ENCODE measurements around the gene CHST12.

CHST12 gene

DNA sequence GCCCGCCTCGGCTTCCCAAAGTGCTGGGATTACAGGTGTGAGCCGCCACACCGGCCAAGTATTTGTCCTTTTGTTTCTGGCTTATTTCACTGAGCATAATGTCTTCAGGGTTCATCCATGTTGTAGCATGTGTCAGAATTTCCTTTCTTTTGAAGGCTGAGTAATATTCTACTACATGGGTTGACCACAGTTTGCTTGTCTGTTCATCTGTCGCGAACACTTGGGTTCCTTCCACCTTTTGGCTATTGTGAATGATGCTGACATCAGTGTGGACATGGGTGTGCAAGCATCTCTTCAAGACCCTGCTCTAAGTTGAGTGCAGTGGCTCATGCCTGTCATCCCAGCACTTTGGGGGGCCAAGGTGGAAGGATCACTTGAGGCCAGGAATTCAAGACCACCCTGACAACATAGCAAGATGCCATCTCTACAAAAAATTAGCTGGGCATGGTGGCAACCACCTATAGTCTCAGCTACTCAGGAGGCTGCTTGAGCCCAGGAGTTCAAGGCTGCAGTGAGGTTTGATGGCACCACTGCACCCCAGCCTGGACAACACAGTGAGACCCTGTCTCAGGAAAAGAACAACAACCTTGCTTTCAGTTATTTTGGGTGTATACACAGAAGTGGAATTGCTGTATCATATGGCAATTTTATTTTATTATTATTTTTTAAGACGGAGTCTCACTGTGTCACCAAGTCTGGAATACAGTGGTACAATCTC is 17.0 kb downstream of the CHST12 start:
- H3K27ac Mint-ChIP-seq = no peak overlapping the region
- intact Hi-C loops (cut with micrococcal nuclease) = loop anchor here (10.0 kb wide), 1 partner anchor 46 kb away; no protein-coding TSS in a partner anchor
- no peaks in the 10 kb centered on the region for H3K27me3 Mint-ChIP-seq
- H3K4me1 Mint-ChIP-seq (ENCODE audit: low read depth) = peaks cover 18% of the 10 kb centered on the region
- no peaks in the 10 kb centered on the region for H3K9me3 Mint-ChIP-seq
- peaks cover 22% of the 10 kb centered on the region for H3K36me3 Mint-ChIP-seq (ENCODE audit: low read depth)
- no peak overlapping the region for H3K4me3 Mint-ChIP-seq

GRCh38 chr7:2421943-2422310 is 18.5 kb downstream of the CHST12 start:
- H3K4me1 Mint-ChIP-seq (ENCODE audit: low read depth) = peaks cover 7% of the 10 kb centered on the region
- no peak overlapping the region for H3K27ac Mint-ChIP-seq

DNA sequence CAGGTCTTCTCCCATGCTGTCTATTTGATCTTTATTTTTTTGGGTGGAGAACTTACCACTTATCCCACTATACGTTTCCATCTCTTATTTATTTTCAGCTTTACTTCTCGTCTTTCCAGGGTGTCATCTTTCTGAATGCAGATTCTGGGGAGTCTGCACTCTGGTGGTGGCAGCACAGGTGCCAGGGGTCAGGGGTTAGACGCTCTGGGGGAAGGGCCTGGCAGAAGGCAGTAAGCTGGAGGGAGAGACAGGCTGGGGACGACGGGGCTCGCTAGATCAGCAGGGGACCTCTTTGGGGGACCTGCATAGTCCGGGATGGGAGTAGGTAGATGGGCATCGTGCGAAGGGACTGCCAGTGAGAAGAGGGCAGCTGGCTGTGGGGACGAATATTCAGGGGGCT is 22.3 kb downstream of the CHST12 start:
- Mint-ChIP-seq H3K4me3 (no peak overlapping the region), H3K27ac (no peak overlapping the region), H3K9me3 (peaks cover 3% of the 10 kb centered on the region), H3K36me3 (ENCODE audit: low read depth) (peaks cover 27% of the 10 kb centered on the region), H3K4me1 (ENCODE audit: low read depth) (peaks cover 24% of the 10 kb centered on the region), H3K27me3 (no peaks in the 10 kb centered on the region)
- intact Hi-C loops (cut with micrococcal nuclease) = loop anchor here (10.0 kb wide), 1 partner anchor 51 kb away; no protein-coding TSS in a partner anchor

More at GRCh38 chr7:2421943-2422310, 18.5 kb downstream of the CHST12 start:
- peaks cover 22% of the 10 kb centered on the region for H3K36me3 Mint-ChIP-seq (ENCODE audit: low read depth)
- no peaks in the 10 kb centered on the region for H3K9me3 Mint-ChIP-seq
- no peaks in the 10 kb centered on the region for H3K27me3 Mint-ChIP-seq
- intact Hi-C loops (cut with micrococcal nuclease) = loop anchor here (10.0 kb wide), 1 partner anchor 47 kb away; no protein-coding TSS in a partner anchor
- no peak overlapping the region for H3K4me3 Mint-ChIP-seq

DNA sequence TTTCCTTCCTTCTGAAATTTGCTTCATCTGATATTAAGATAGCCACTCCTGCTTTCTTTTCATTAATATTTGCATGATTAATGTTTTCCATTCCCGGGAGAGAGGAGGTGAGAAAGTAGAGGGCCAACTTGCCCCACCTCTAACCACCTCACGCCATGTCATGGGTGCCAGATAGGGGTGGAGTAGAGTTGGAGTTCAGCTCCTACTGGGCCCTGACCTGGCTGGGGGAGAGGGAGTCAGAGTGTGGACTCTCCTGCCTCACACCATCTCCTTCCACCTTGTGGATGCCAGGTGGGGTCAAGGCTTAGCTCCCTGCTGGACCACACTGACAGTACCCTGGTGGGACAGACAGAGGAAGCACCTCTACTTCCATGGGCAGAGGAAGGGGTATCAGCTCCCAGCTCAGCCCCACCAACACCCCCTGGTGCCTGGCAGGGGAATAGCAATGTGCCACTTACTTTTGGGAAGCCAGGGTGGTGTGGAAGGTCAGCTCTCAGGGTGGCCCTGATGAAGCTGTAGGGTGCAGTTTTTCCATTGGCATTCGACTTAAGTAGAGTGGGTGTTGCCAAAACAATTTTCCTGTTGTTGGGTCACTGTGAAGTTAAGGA is 28.0 kb downstream of the CHST12 start:
- intact Hi-C loops (cut with micrococcal nuclease) = no loop called here
- H3K4me1 Mint-ChIP-seq (ENCODE audit: low read depth) = peaks cover 17% of the 10 kb centered on the region
- peaks cover 10% of the 10 kb centered on the region for H3K9me3 Mint-ChIP-seq
- no peaks in the 10 kb centered on the region for H3K27me3 Mint-ChIP-seq
- no peak overlapping the region for H3K4me3 Mint-ChIP-seq
- H3K27ac Mint-ChIP-seq = no peak overlapping the region
- H3K36me3 Mint-ChIP-seq (ENCODE audit: low read depth) = peaks cover 60% of the 10 kb centered on the region

- intact Hi-C loops (cut with micrococcal nuclease) = no loop called here
- Mint-ChIP-seq H3K27me3 (no peaks in the 10 kb centered on the region), H3K36me3 (ENCODE audit: low read depth) (peaks cover 78% of the 10 kb centered on the region), H3K4me1 (ENCODE audit: low read depth) (peaks cover 17% of the 10 kb centered on the region), H3K9me3 (peaks cover 10% of the 10 kb centered on the region), H3K4me3 (no peak overlapping the region), H3K27ac (no peak overlapping the region)
Observed at GRCh38 chr7:2432910-2433712, 29.7 kb downstream of the CHST12 start.

DNA sequence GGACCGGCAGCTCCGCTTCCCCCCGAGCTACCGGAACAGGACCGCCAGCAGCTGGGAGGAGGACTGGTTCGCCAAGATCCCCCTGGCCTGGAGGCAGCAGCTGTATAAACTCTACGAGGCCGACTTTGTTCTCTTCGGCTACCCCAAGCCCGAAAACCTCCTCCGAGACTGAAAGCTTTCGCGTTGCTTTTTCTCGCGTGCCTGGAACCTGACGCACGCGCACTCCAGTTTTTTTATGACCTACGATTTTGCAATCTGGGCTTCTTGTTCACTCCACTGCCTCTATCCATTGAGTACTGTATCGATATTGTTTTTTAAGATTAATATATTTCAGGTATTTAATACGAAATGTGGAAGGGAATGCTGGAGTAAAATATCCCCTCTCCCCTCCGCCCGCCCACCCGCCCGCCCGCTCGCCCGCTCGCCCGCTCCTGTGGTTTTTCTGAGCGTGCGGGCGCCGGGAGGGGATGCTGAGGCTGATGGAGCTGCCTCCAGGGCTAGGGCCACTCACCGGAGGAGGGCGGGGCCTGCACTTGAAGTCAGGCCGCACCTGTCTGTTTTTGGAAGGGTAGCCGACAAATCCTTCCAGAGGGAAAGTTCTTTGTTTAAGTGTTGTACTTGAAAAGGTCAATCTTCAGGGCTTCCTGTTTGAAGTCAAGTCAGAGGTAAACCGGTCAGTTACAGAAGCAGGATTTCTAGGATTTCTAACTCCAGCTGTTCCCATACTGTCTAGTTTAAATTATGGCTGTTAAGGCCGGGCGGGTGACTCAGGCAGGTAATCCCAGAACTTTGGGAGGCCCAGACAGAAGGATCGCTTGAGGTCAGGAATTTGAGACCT is 30.5 kb downstream of the CHST12 start:
- Mint-ChIP-seq H3K4me1 (ENCODE audit: low read depth) (peaks cover 9% of the 10 kb centered on the region), H3K9me3 (peaks cover 10% of the 10 kb centered on the region), H3K27me3 (no peaks in the 10 kb centered on the region), H3K36me3 (ENCODE audit: low read depth) (peaks cover 86% of the 10 kb centered on the region), H3K4me3 (no peak overlapping the region), H3K27ac (no peak overlapping the region)
- intact Hi-C loops (cut with micrococcal nuclease) = no loop called here

- intact Hi-C loops (cut with micrococcal nuclease) = no loop called here
- H3K9me3 Mint-ChIP-seq = peaks cover 10% of the 10 kb centered on the region
- no peak overlapping the region for H3K4me3 Mint-ChIP-seq
- peaks cover 3% of the 10 kb centered on the region for H3K4me1 Mint-ChIP-seq (ENCODE audit: low read depth)
- no peak overlapping the region for H3K27ac Mint-ChIP-seq
- no peaks in the 10 kb centered on the region for H3K27me3 Mint-ChIP-seq
- H3K36me3 Mint-ChIP-seq (ENCODE audit: low read depth) = peaks cover 94% of the 10 kb centered on the region
Observed at GRCh38 chr7:2435146-2435545, 31.7 kb downstream of the CHST12 start.

DNA sequence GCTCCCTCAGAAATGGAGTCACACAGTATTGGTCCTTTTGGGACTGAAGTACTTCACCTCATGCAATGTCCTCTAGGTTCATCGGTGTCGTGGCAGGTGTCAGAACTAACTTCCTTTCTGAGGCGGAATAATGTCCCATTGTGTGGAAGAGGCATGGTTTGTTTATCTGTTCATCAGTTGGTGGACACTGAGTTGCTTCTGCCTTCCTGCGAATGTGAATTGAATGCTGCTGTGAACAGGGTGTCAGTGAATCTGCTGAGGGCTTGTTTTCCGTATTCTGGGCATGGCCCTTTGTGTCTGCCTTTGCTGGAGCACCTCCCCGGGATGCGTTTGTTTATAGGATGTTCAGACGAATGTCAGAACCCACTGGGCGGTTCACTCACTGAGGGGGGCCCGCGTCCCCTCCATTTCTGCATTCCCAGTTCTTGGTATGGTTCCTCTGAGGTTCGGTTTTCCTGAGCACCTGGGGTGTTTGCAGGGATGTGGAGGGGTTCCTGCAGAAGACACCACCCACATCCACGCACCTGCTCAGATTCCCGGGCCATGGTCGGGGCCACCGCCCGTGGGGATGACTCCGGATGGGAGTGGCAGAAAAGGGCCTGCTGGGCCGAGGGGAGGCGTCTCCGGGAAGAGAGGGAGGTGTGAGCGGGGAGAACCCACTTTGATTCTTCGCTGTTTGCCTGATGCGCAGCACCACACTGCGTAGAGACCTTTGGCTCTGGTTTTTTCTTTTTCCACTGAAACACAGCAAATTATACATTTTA is 33.1 kb downstream of the CHST12 start:
- Mint-ChIP-seq H3K27me3 (no peaks in the 10 kb centered on the region), H3K4me3 (no peak overlapping the region), H3K9me3 (no peaks in the 10 kb centered on the region), H3K27ac (no peak overlapping the region), H3K4me1 (ENCODE audit: low read depth) (peaks cover 14% of the 10 kb centered on the region), H3K36me3 (ENCODE audit: low read depth) (peaks cover 85% of the 10 kb centered on the region)
- intact Hi-C loops (cut with micrococcal nuclease) = no loop called here

DNA sequence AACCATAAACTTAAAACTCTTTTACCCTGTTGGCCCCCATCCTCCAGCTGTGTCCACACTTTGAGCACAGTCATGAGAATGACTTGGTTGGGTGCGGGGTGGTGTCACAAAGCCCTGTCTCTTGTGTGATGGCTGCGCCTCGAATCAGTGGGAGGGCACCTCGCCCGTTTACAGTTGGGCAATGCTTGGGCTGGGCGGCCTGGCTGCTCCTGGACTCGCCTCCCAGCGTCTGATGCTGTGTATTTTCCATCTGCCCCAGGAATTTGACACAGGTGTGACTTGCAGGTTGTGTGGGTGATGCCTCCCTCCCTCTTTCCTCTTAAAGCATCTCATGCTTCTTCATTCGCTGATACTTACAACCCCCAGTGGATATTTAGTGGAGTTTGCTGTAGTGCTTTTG is 33.7 kb downstream of the CHST12 start:
- H3K4me3 Mint-ChIP-seq = no peak overlapping the region
- peaks cover 21% of the 10 kb centered on the region for H3K4me1 Mint-ChIP-seq (ENCODE audit: low read depth)
- H3K36me3 Mint-ChIP-seq (ENCODE audit: low read depth) = peaks cover 79% of the 10 kb centered on the region
- H3K9me3 Mint-ChIP-seq = no peaks in the 10 kb centered on the region
- intact Hi-C loops (cut with micrococcal nuclease) = no loop called here
- no peaks in the 10 kb centered on the region for H3K27me3 Mint-ChIP-seq
- H3K27ac Mint-ChIP-seq = no peak overlapping the region

- no peak overlapping the region for H3K4me3 Mint-ChIP-seq
- intact Hi-C loops (cut with micrococcal nuclease) = no loop called here
- H3K27ac Mint-ChIP-seq = no peak overlapping the region
- peaks cover 21% of the 10 kb centered on the region for H3K4me1 Mint-ChIP-seq (ENCODE audit: low read depth)
- no peaks in the 10 kb centered on the region for H3K27me3 Mint-ChIP-seq
- H3K36me3 Mint-ChIP-seq (ENCODE audit: low read depth) = peaks cover 73% of the 10 kb centered on the region
- H3K9me3 Mint-ChIP-seq = no peaks in the 10 kb centered on the region
Observed at GRCh38 chr7:2437537-2438148, 34.2 kb downstream of the CHST12 start.

DNA sequence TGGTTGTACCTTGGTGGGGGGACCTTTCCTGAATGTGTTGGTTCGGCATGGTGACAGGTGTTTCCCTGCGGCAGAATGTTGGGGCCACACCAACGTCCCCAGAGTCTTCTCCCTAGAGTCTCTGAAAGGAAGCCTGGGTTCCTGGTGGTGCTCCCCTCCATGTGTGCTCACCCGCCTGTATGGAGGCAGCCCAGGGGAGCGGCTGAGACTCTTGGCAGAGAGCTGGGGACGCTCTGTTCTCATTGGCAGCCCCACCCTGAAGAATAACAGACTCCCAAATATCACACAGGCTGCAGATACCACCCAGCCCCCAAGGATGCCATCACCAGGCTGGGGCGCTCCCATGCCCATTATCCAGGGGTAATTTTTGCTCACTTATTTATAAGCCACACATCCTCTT is 34.8 kb downstream of the CHST12 start:
- no peaks in the 10 kb centered on the region for H3K27me3 Mint-ChIP-seq
- peaks cover 68% of the 10 kb centered on the region for H3K36me3 Mint-ChIP-seq (ENCODE audit: low read depth)
- intact Hi-C loops (cut with micrococcal nuclease) = no loop called here

DNA sequence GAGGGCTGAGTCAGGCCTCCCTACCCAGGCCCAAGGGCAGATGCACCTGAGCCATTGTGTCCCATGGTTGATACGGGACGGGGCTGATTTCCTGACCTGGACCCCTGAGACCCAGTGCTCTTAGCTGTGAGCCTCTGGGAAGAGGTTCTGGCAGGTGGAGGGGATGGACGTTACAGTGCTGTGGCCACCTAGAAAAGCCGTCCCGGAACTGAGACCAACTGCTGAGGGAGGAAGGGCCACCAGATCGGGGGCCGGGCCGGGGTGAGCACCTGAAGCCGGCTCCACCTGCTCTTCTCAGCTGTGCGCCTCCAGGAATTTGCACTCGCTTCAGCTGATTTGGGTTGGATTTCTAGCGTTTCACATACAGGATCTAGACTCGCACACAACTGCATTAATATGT is 35.4 kb downstream of the CHST12 start:
- Mint-ChIP-seq H3K9me3 (no peaks in the 10 kb centered on the region), H3K36me3 (ENCODE audit: low read depth) (peaks cover 62% of the 10 kb centered on the region), H3K27me3 (no peaks in the 10 kb centered on the region), H3K27ac (no peak overlapping the region), H3K4me3 (no peak overlapping the region), H3K4me1 (ENCODE audit: low read depth) (peaks cover 21% of the 10 kb centered on the region)
- intact Hi-C loops (cut with micrococcal nuclease) = no loop called here

More for the DNA sequence above, 34.8 kb downstream of the CHST12 start:
- Mint-ChIP-seq H3K4me1 (ENCODE audit: low read depth) (peaks cover 21% of the 10 kb centered on the region), H3K4me3 (no peak overlapping the region), H3K9me3 (no peaks in the 10 kb centered on the region), H3K27ac (no peak overlapping the region)

All from dendritic cell treated with granulocyte-macrophage colony-stimulating factor and Interleukin-4, amounts not matched to agents 40 ng/mL and 50 ng/mL, for 4 days (primary cell).